Brain microvascular endothelial cell (primary cell): ENCODE data around the gene UBE3D.
A peak's percentile ranks its signal among the peaks of the same experiment; 100 is the strongest.

Experiments used
- DNase-seq: peaks from one replicate; pipeline ENCODE4 v3.0.0-alpha.2; 2020
- H3K27ac ChIP-seq: fragments of 250-450 bp; sonication (Bioruptor Pico); 2 replicates; pipeline ENCODE4 v1.5.1; 2020; ENCODE audit warnings: mild to moderate bottlenecking, moderate library complexity
- H3K27me3 ChIP-seq: fragments of 250-450 bp; sonication (Bioruptor Pico); replicated peaks from 2 replicates; pipeline ENCODE4 v1.5.1; 2020; ENCODE audit warnings: mild to moderate bottlenecking
- H3K36me3 ChIP-seq: fragments of 250-450 bp; sonication (Bioruptor Pico); replicated peaks from 2 replicates; pipeline ENCODE4 v1.5.1; 2020; ENCODE audit warnings: mild to moderate bottlenecking
- H3K4me3 ChIP-seq: 2 replicates; pipeline ENCODE4 v1.5.1; 2011; ENCODE audit warnings: low read depth, mild to moderate bottlenecking, control low read depth, low read length, moderate library complexity
- CTCF ChIP-seq: IDR thresholded peaks from 2 replicates; pipeline ENCODE4 v1.5.1; 2011; ENCODE audit warnings: low read depth, mild to moderate bottlenecking, moderate library complexity, low read length, control low read depth, inconsistent platforms; ENCODE audit errors: missing control alignments
- in situ Hi-C: cut with HindIII; loops from 2 replicates; pipeline ENCODE4 v1.10.0; 2017; ENCODE audit warnings: low sequenced_read_pairs, low pct_ligation_motif_present

Gene UBE3D

GRCh38 chr6:82881519-82881918 is 184.1 kb downstream of the UBE3D start:
- Histone ChIP-seq H3K27ac (no peak overlapping the region), H3K4me3 (no peak overlapping the region), H3K27me3 (no peaks in the 10 kb centered on the region), H3K36me3 (no peaks in the 10 kb centered on the region)
- in situ Hi-C loops = no loop called here
- no peak for DNase-seq
- no peak for TF ChIP-seq CTCF

GRCh38 chr6:82878812-82879211 is 186.8 kb downstream of the UBE3D start:
- TF ChIP-seq CTCF = no peak
- in situ Hi-C loops = no loop called here
- Histone ChIP-seq H3K36me3 (no peaks in the 10 kb centered on the region), H3K27me3 (no peaks in the 10 kb centered on the region), H3K27ac (no peak overlapping the region), H3K4me3 (no peak overlapping the region)
- DNase-seq = peak; percentile 21

GRCh38 chr6:82877213-82878195 is 188.1 kb downstream of the UBE3D start:
- no peaks in the 10 kb centered on the region for H3K36me3 ChIP-seq
- in situ Hi-C loops = no loop called here
- no peak for DNase-seq
- no peak overlapping the region for H3K4me3 ChIP-seq
- H3K27ac ChIP-seq = no peak overlapping the region
- no peaks in the 10 kb centered on the region for H3K27me3 ChIP-seq
- TF ChIP-seq CTCF = no peak

- TF ChIP-seq CTCF = no peak
- no peak overlapping the region for H3K4me3 ChIP-seq
- peak; percentile 70 for DNase-seq
- H3K27ac ChIP-seq = no peak overlapping the region
- no peaks in the 10 kb centered on the region for H3K36me3 ChIP-seq
- in situ Hi-C loops = no loop called here
- no peaks in the 10 kb centered on the region for H3K27me3 ChIP-seq
These were observed 190.0 kb downstream of the UBE3D start for GRCh38 chr6:82875573-82876185.

GRCh38 chr6:82874867-82875266 is 190.8 kb downstream of the UBE3D start:
- Histone ChIP-seq H3K27ac (no peak overlapping the region), H3K27me3 (no peaks in the 10 kb centered on the region), H3K4me3 (no peak overlapping the region), H3K36me3 (no peaks in the 10 kb centered on the region)
- no peak for TF ChIP-seq CTCF
- in situ Hi-C loops = no loop called here
- no peak for DNase-seq
